ENCODE measurements around the gene CHIT1.
A peak's percentile ranks its signal among the peaks of the same experiment; 100 is the strongest.
"Not testable (repeated sequence)": the region's sequence is repeated elsewhere in the genome, so short reads cannot be mapped to it uniquely, and the experiment has no call there.

Gene CHIT1

GRCh38 chr1:203229471-203230135, at the start of gene CHIT1:
Gene CHIT1, minus strand, starts transcription at chr1:203229673. Its CDS starts 37 bp downstream, at chr1:203229636.
- DNase-seq (ENCODE audit: low spot score), result no peak

- no peak for DNase-seq (ENCODE audit: low spot score)
Measured at GRCh38 chr1:203278885-203279406, 49.5 kb upstream of the CHIT1 start.

- DNase-seq (ENCODE audit: low spot score), result peak; percentile 93
Measured at GRCh38 chr1:203278082-203278884, 48.8 kb upstream of the CHIT1 start.

GRCh38 chr1:203276916-203277545, 47.6 kb upstream of the CHIT1 start:
- no peak for DNase-seq (ENCODE audit: low spot score)

DNA sequence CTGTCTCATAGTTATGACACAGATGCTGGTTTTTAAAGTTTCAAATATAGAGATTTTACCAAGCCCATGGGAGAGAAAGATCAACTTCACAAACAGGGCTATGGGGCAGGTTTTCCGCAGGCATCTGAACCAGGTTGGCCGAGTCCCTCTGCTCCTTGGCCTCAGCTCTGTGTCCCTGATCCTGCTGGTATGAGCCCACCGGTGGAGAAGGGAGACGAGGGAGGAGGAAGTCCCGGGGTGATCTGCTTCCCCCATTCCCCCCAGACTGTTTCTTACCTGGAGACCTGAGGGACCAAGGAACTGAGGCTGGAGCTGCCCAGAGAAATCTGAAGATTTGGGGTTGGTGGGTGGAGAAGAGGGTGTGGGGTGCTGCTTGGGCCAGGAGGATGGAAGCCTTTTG, 46.9 kb upstream of the CHIT1 start:
- no peak for DNase-seq (ENCODE audit: low spot score)

DNA sequence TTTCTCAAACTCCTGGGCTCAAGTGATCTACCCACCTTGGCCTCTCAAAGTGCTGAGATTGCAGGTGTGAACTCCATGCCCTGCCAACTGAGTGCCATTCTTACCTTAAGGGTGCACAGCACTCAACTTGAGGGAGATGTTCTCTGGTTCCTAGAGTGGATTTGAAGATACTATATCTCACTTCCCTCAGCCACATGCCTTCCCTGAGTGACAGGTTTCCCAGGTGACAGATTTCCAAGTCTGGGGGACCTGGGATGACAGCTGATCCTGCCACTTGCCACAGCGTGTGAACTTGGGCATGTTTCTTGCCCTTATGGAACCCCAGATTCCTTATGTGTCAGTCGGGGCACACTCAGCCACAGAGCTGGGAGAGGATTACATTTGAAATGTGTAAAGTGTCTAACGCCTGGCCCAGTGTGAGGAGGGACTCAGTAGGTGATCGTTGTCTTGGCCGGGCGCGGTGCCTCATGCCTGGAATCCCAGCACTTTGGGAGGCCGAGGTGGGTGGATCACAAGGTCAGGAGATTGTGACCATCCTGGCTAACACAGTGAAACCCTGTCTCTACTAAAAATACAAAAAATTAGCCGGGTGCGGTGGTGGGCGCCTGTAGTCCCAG, 46.3 kb upstream of the CHIT1 start:
- no peak for DNase-seq (ENCODE audit: low spot score)

DNA sequence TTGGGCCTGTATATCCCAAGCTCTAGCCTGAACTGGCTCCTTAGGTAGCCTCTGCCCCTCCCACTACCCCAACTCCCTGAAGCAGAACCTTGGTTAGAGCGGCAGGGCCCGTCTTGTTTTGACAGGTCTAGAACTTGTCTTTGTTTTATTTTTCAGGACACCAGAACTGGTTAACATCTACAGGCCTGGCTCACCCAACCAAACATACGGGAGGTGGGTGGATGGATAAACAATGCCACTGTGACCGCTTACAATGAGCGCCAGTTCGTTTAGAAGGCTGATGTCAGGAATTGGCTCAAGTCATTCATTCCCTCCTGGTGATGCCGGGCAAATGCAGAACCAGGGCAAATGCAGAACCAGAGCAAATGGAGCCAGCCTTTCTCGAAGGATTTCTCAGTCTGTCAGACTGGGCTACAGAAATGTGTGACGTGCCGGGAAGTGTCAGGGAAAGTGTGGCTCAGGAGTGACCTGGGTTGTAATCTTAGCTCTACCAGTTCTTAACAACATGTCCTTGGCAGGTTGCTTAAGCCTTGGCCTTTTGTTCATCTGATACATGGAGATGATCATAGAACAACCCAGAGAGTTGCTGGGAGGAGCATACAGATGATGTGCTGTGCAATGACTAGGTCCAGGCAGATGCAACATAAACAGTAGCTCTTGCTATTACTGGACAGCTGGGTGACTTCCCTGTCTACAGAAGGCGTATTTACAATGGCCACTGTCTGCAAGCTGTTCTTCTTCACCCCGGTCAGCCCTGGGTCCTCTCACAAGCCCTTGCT, 45.3 kb upstream of the CHIT1 start:
- peak; percentile 95 for DNase-seq (ENCODE audit: low spot score)

DNA sequence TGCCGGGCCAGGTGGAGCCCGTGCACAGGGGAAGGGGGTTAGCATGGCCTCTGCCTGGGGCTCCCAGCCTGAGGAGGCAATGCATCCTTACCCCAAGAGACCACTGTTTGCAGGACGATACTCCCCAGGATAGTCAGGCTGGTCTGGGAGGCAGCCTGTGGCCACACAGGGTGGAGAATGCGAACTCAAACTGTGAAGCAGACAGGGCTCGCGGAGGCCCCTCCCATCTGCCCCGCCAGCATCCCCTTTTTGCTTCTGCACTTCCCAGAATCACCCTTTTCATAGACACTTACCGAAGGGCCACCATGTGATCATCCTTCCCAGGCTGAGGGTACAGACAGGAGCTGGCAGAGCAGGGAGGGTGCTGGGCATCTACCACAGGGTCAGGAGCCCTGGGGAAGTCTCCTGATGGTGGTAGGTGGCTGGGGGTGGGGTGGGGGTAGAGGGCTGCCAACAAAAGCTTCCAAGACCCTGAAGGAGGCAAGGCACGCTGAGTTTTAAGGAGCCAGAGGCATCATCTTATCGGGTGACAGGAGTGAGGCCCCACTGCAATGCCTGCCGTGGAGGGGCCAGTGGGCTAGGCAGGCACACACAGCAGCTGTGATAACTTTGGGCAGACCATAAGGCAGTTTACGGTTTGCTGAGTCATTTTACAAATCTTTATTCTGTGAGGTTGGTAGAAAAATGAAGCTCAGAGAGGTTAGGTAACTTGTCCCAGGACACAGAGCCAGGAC, 44.6 kb upstream of the CHIT1 start:
- peak; percentile 62 for DNase-seq (ENCODE audit: low spot score)

- peak; percentile 84 for DNase-seq (ENCODE audit: low spot score)
Measured at GRCh38 chr1:203273206-203273868, 43.9 kb upstream of the CHIT1 start.

DNA sequence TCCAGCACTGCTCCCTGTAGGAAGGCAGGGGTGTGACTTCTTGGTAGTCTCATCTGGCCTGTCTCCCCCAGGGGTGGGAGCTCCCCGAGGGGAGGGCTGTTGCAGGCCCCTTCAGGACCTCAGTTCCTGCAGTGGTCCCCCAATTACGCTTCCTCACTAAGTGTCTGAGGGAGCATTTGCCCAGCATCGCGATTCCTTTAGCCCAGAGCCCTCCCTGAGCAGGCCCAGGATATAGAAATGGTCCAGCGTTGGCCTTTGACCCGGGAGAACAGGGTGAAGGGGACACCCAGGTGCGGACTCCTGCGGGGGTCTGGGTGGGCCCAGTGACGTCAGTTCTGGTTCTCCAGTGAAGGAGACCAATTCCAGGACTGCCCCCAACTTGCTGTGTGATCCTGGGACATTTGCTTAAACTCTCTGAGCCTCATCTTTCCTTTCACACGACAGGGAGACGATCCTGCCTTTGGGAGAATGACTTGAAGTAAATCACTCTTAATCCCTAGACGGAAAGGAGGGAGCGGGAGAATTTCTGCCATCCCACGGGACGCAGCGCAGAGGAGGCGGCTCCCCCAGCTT, 43.2 kb upstream of the CHIT1 start:
- no peak for DNase-seq (ENCODE audit: low spot score)

DNA sequence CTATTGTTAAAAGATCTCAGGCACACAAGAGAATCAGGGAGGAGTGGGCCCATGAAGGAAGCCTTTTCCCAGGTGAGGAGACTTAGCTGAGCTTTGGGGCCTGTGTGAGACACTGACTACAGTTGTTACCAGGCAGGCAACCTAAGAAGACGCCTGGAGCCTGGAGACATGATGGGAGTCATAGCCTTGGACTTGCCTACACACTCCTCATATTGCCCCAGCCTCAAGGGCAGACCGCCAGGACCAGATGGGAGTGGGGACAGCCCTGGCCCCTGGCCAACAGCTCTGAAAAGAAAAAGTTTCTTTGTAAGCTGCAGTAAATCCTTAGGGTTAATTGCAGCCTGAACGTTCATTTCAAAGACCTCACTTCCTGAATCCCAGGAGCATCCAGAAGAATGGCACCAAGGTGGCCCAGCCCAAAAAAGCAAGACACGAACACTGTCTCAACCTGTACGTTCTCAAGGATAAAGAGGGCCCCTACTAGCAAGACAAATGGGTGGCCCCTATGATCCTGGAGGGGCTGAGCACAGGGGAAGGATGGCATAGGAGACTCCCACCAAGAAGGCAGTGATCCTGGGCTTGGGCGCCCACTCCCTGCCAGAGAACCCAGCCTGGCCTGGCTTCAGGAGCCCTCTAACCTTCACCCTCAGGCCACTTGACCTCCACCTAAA, 42.6 kb upstream of the CHIT1 start:
- no peak for DNase-seq (ENCODE audit: low spot score)

GRCh38 chr1:203271018-203271743, 41.7 kb upstream of the CHIT1 start:
- DNase-seq (ENCODE audit: low spot score), result peak; percentile 61

GRCh38 chr1:203270448-203270847, 41.0 kb upstream of the CHIT1 start:
- no peak for DNase-seq (ENCODE audit: low spot score)

GRCh38 chr1:203269654-203270020, 40.2 kb upstream of the CHIT1 start:
- no peak for DNase-seq (ENCODE audit: low spot score)

DNA sequence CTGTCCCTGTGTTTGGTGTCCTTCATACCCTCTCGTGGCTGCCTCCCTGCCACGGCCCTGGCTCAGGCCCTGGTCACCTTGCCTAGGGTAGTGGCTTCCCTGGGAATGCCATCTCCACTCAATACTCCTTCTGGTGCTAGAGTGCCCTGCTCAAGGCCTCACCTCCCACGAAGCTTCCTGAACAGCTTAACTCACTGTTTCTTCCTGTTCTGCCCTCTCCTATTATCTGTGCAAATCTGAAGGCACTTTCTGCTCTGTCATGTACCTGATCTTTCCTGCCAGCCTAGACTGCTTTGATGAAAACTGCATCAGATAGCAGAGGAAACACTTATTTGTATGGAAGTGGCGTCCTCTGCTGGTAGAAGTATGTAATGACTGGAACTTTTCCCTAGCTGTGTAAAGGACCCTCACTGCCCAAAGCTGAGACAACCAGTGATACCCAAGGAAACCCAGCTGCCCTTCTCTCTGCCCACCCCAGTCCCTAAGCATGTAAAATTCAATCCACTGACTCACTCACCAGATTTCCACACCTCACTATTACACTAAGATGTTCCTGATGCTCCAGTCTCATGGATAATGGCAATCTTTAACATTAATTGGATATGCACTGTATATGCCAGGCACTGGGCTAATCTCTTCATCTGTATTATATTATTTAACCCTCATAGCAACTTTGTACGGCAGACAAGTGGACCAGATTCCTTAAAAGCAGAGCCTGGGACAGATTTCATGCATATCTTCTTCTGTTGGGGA, 39.6 kb upstream of the CHIT1 start:
- DNase-seq (ENCODE audit: low spot score), result peak; percentile 78

DNA sequence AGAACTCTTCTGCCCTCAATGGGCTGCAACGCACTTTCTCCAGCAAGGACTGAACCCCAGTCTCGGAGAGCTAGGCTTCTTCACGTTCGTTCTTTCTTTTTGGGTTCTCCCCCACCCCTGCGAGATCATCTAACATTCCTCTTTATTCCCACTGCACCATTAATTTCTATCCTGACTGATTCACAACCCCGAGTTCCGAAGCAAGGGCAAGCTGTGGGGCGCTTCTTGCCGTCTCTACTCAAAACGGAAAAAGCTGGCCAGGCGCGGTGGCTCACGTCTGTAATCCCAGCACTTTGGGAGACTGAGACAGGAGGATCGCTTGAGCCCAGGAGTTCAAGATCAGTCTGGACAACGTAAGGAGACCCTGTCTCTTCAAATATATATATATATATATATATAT, 38.4 kb upstream of the CHIT1 start:
- DNase-seq (ENCODE audit: low spot score), result no peak

- peak; percentile 89 for DNase-seq (ENCODE audit: low spot score)
Measured at GRCh38 chr1:203267347-203267846, 37.9 kb upstream of the CHIT1 start.

GRCh38 chr1:203266140-203266539, 36.7 kb upstream of the CHIT1 start:
- DNase-seq (ENCODE audit: low spot score), result not testable (repeated sequence)
